Neuronal stem cell (in vitro differentiated cells): ENCODE data around the gene NATD1.

Source experiments
- DNase-seq: peaks from one replicate; pipeline ENCODE4 v3.0.0-alpha.2; 2013; ENCODE audit warnings: low spot score
- H2AFZ ChIP-seq: one replicate; pipeline ENCODE4 v1.6.1; 2013; ENCODE audit warnings: mild to moderate bottlenecking, low read length, inconsistent platforms
- H2AK5ac ChIP-seq: 2 replicates; pipeline ENCODE4 v1.6.1; 2013; ENCODE audit warnings: low read depth, mild to moderate bottlenecking, inconsistent platforms, low read length, moderate library complexity, mixed read lengths
- H2BK120ac ChIP-seq: 2 replicates; pipeline ENCODE4 v1.6.1; 2013; ENCODE audit warnings: low read depth, mild to moderate bottlenecking, inconsistent platforms, low read length, moderate library complexity, mixed read lengths
- H2BK12ac ChIP-seq: one replicate; pipeline ENCODE4 v1.6.1; 2013; ENCODE audit warnings: low read length, inconsistent platforms
- H2BK15ac ChIP-seq: 2 replicates; pipeline ENCODE4 v1.6.1; 2013; ENCODE audit warnings: mild to moderate bottlenecking, low read length, inconsistent platforms, mixed read lengths
- H2BK5ac ChIP-seq: one replicate; pipeline ENCODE4 v1.6.1; 2013; ENCODE audit warnings: inconsistent platforms, mild to moderate bottlenecking, low read length, moderate library complexity
- H3K14ac ChIP-seq: one replicate; pipeline ENCODE4 v1.6.1; 2013; ENCODE audit warnings: low read length, inconsistent platforms
- H3K18ac ChIP-seq: 2 replicates; pipeline ENCODE4 v1.6.1; 2013; ENCODE audit warnings: low read length, inconsistent platforms
- H3K23ac ChIP-seq: 2 replicates; pipeline ENCODE4 v1.6.1; 2013; ENCODE audit warnings: low read depth, mild to moderate bottlenecking, mixed read lengths, low read length, inconsistent platforms; ENCODE audit not compliant: poor library complexity
- H3K27ac ChIP-seq: replicated peaks from 3 replicates; pipeline ENCODE4 v1.5.1; 2013; ENCODE audit warnings: low read length, inconsistent platforms
- H3K27me3 ChIP-seq, 3 experiments: 2 replicates each; pipeline ENCODE4 v1.6.1; 2013; ENCODE audit warnings: low read length in 3 of 3, mild to moderate bottlenecking in 2 of 3, inconsistent platforms in 1 of 3, low read depth in 1 of 3, mixed read lengths in 1 of 3, moderate library complexity in 1 of 3; ENCODE audit not compliant: control insufficient read depth in 3 of 3, insufficient read depth in 3 of 3
- H3K36me3 ChIP-seq, 2 donors: replicated peaks in 1 of 2; 2 replicates each; pipeline ENCODE4 v1.6.1; 2013; ENCODE audit warnings: low read length in 2 of 2; ENCODE audit not compliant: control insufficient read depth in 2 of 2, insufficient read depth in 2 of 2
- H3K4ac ChIP-seq: 2 replicates; pipeline ENCODE4 v1.6.1; 2013; ENCODE audit warnings: inconsistent platforms, mild to moderate bottlenecking, low read length, moderate library complexity
- H3K4me1 ChIP-seq, 2 donors: 1 replicate in 1 of 2; 2 replicates in 1 of 2; pipeline ENCODE4 v1.6.1; 2013; ENCODE audit warnings: low read length in 2 of 2, low read depth in 1 of 2; ENCODE audit not compliant: control insufficient read depth in 2 of 2, insufficient read depth in 1 of 2
- H3K4me2 ChIP-seq: one replicate; pipeline ENCODE4 v1.6.1; 2013; ENCODE audit warnings: mild to moderate bottlenecking, low read length, inconsistent platforms; ENCODE audit not compliant: insufficient read depth, poor library complexity, severe bottlenecking
- H3K4me3 ChIP-seq, 2 donors: 2 replicates each; pipeline ENCODE4 v1.5.1; 2013; ENCODE audit warnings: low read length in 2 of 2, mild to moderate bottlenecking in 2 of 2, inconsistent platforms in 1 of 2, moderate library complexity in 1 of 2
- H3K79me1 ChIP-seq: one replicate; pipeline ENCODE4 v1.6.1; 2013; ENCODE audit warnings: low read depth, mild to moderate bottlenecking, inconsistent platforms, low read length, moderate library complexity
- H3K9ac ChIP-seq: one replicate; pipeline ENCODE4 v1.6.1; 2013; ENCODE audit warnings: mild to moderate bottlenecking, low read depth, low read length, inconsistent platforms; ENCODE audit not compliant: poor library complexity
- H3K9me3 ChIP-seq, 2 donors: replicated peaks in 1 of 2; 2 replicates each; pipeline versions ENCODE3 to v1.6.1; 2013; ENCODE audit warnings: low read length in 2 of 2, mild to moderate bottlenecking in 2 of 2, inconsistent platforms in 1 of 2, low read depth in 1 of 2, mixed read lengths in 1 of 2, moderate library complexity in 1 of 2; ENCODE audit not compliant: control insufficient read depth in 2 of 2, insufficient read depth in 1 of 2
- H4K8ac ChIP-seq: one replicate; pipeline ENCODE4 v1.6.1; 2013; ENCODE audit warnings: low read depth, mild to moderate bottlenecking, inconsistent platforms, low read length, moderate library complexity
- H4K91ac ChIP-seq: one replicate; pipeline ENCODE4 v1.6.1; 2013; ENCODE audit warnings: low read length, low read depth, mild to moderate bottlenecking, inconsistent platforms; ENCODE audit not compliant: poor library complexity
- WGBS, 2 donors: extraction: QIAGEN DNeasy Blood & Tissue Kit; methylation state at CpG; one replicate each; pipeline ENCODE4 v1.1.7; 2013; ENCODE audit warnings: missing lambda C conversion rate in 2 of 2, mixed read lengths in 1 of 2; ENCODE audit not compliant: insufficient read length in 2 of 2, insufficient replicate concordance in 1 of 2; ENCODE audit errors: extremely low coverage in 2 of 2; 5-methylcytosine and 5-hydroxymethylcytosine counted together

NATD1 gene

GRCh38 chr17:21299981-21300600 is 46.9 kb upstream of the NATD1 start:
- no peak for DNase-seq
- Histone ChIP-seq H2BK12ac (no peak overlapping the region), H3K9ac (peak overlapping the region; percentile 54), H4K91ac (peak overlapping the region; percentile 31), H3K18ac (peak overlapping the region; percentile 61), H2AK5ac (peak overlapping the region; percentile 60), H2AFZ (no peak overlapping the region), H3K36me3 (peaks cover 7 to 36% of the 10 kb centered on the region in 2 donors), H2BK5ac (peak overlapping the region; percentile 33), H3K4me2 (no peak overlapping the region), H4K8ac (no peak overlapping the region), H2BK120ac (peak overlapping the region; percentile 68), H2BK15ac (no peak overlapping the region), H3K23ac (peak overlapping the region; percentile 78), H3K27me3 (no peaks in the 10 kb centered on the region), H3K4ac (no peak overlapping the region), H3K79me1 (peaks cover 5% of the 10 kb centered on the region), H3K9me3 (peaks cover 0 to 20% of the 10 kb centered on the region in 2 donors), H3K27ac (no peak overlapping the region), H3K14ac (no peak overlapping the region), H3K4me3 (no peak overlapping the region), H3K4me1 (no peaks in the 10 kb centered on the region)
- WGBS, 2 donors: no CpG with 5 or more reads among the region's 7 CpGs

- Histone ChIP-seq H3K4me3 (no peak overlapping the region), H3K4me1 (no peaks in the 10 kb centered on the region), H3K23ac (no peak overlapping the region), H4K91ac (no peak overlapping the region), H3K4ac (no peak overlapping the region), H3K4me2 (no peak overlapping the region), H3K9me3 (peaks cover 0 to 21% of the 10 kb centered on the region in 2 donors), H2BK15ac (no peak overlapping the region), H2BK5ac (peak overlapping the region; percentile 77), H3K9ac (no peak overlapping the region), H2AK5ac (peak overlapping the region; percentile 3), H3K27ac (no peak overlapping the region), H2BK120ac (no peak overlapping the region), H2BK12ac (no peak overlapping the region), H3K36me3 (peaks cover 7 to 36% of the 10 kb centered on the region in 2 donors), H4K8ac (no peak overlapping the region), H3K79me1 (peaks cover 5% of the 10 kb centered on the region), H3K14ac (no peak overlapping the region), H2AFZ (no peak overlapping the region), H3K18ac (peak overlapping the region; percentile 67), H3K27me3 (no peaks in the 10 kb centered on the region)
- WGBS, 2 donors: no CpG with 5 or more reads among the region's 13 CpGs
- DNase-seq: no peak
Observed at GRCh38 chr17:21298983-21299519, 45.8 kb upstream of the NATD1 start.

GRCh38 chr17:21298056-21298982 is 45.1 kb upstream of the NATD1 start:
- H3K9me3 ChIP-seq: peaks cover 0 to 23% of the 10 kb centered on the region in 2 donors
- H3K27ac ChIP-seq: no peak overlapping the region
- DNase-seq: no peak
- H3K4ac ChIP-seq: no peak overlapping the region
- no CpG with 5 or more reads among the region's 22 CpGs for WGBS, 2 donors
- H2BK5ac ChIP-seq: peak overlapping the region; percentile 77
- no peaks in the 10 kb centered on the region for H3K4me1 ChIP-seq
- peak overlapping the region; percentile 36 for H3K9ac ChIP-seq
- H3K18ac ChIP-seq: peak overlapping the region; percentile 67
- H2BK120ac ChIP-seq: peak overlapping the region; percentile 36
- peak overlapping the region; percentile 72 for H2AK5ac ChIP-seq
- peak overlapping the region; percentile 95 for H3K14ac ChIP-seq
- peaks cover 7 to 34% of the 10 kb centered on the region in 2 donors for H3K36me3 ChIP-seq
- H2BK12ac ChIP-seq: peak overlapping the region; percentile 86
- no peak overlapping the region for H3K4me3 ChIP-seq
- H4K8ac ChIP-seq: peak overlapping the region; percentile 86
- peaks cover 5% of the 10 kb centered on the region for H3K79me1 ChIP-seq
- H3K23ac ChIP-seq: no peak overlapping the region
- H4K91ac ChIP-seq: no peak overlapping the region
- no peak overlapping the region for H3K4me2 ChIP-seq
- H3K27me3 ChIP-seq: no peaks in the 10 kb centered on the region
- no peak overlapping the region for H2AFZ ChIP-seq
- H2BK15ac ChIP-seq: peak overlapping the region; percentile 35

- Histone ChIP-seq H2BK5ac (peak overlapping the region; percentile 19), H2BK12ac (peak overlapping the region; percentile 63), H3K9ac (no peak overlapping the region), H3K27me3 (no peaks in the 10 kb centered on the region), H3K4me3 (no peak overlapping the region), H3K9me3 (peaks cover 0 to 26% of the 10 kb centered on the region in 2 donors), H3K23ac (peak overlapping the region; percentile 87), H3K27ac (no peak overlapping the region), H2AFZ (no peak overlapping the region), H3K14ac (peak overlapping the region; percentile 44), H4K8ac (no peak overlapping the region), H3K18ac (peak overlapping the region; percentile 75), H3K4me2 (no peak overlapping the region), H3K4me1 (no peaks in the 10 kb centered on the region), H2BK120ac (no peak overlapping the region), H2AK5ac (peak overlapping the region; percentile 72), H4K91ac (no peak overlapping the region), H3K36me3 (peaks cover 7 to 27% of the 10 kb centered on the region in 2 donors), H3K4ac (no peak overlapping the region), H2BK15ac (no peak overlapping the region), H3K79me1 (peaks cover 7% of the 10 kb centered on the region)
- WGBS, 2 donors: no CpG with 5 or more reads among the region's 10 CpGs
- no peak for DNase-seq
Observed at GRCh38 chr17:21297597-21297996, 44.4 kb upstream of the NATD1 start.
